Measurements from ENCODE around the gene NFKB1.

Gene NFKB1

DNA sequence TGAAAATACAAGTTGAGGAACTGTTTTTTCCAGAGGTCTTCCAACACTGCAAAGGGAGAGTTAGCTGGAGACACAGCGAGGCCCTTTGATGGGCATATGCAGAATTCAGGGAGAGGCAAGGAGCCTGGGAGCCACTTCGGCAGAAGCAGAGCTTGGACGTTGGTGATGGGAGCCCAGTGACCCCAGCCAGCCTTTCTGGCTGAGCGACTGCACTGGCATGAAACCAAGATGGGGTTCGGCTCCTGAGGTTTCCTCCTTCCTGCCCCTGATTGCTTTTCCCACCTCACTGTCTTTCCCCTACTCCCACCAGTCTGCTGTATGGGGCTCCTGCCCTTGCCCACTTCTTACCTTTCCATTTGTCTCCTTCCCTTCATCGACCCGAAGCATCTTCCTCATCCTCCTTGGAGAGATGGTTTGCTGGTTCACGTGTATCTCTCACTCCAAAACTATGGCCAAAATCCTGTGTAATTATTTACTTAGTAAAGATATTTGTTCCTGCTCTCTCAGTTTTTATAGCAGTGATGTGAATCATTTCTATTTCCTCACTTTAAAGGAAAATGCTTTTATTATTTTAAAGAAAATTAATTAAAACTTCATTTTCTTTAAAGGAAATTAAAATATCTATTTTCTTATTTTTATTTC is 100.5 kb downstream of the NFKB1 start:
- Histone ChIP-seq H3K27me3 (no peaks in the 10 kb centered on the region), H3K4me1 (no peaks in the 10 kb centered on the region), H3K36me3 (peaks cover 50 to 87% (median 66%) of the 10 kb centered on the region in 3 donors), H3K27ac (no peak overlapping the region), H3K4me3 (no peak overlapping the region), H3K9me3 (no peaks in the 10 kb centered on the region)
- DNase-seq: no peak
- no peak for TF ChIP-seq CTCF (IDR thresholded peaks at IDR 0.05)
- intact Hi-C loops (cut with DNase I; ENCODE audit: low total_unique reads): no loop called here

DNA sequence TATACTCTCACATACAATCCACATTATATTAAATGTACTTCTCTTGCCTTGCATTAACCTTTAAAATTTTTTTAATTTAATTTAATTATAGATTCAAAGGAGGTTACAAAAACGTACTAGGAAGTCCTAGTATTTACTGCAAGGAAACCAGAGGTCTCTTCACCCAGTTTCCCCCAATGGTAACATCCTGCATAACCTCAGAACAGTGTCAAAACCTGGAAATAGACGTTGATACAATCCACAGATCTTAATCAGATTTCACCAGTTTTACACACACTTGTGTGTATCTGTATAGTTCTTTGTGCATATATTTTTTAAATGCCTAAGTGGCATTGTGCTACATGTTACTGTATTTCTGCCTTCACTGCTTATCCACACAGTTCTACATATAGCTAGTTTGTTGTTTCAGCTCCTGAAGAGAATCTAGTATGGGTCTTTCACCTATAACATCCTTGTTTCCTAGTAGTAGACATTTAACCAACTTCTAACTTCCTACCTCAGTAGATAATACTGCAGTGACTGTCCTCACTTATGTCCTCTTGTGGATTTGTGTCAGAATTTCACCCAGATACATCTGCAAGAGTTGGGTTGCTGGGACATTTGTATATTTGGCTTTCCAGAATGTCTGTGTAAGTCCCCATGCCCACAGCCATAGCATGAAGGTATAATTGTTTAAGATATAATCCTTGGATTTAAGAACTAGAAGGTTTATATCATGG is 103.2 kb downstream of the NFKB1 start:
- Histone ChIP-seq H3K36me3 (peaks cover 47 to 90% (median 62%) of the 10 kb centered on the region in 3 donors), H3K27ac (no peak overlapping the region), H3K9me3 (no peaks in the 10 kb centered on the region), H3K4me1 (no peaks in the 10 kb centered on the region), H3K27me3 (no peaks in the 10 kb centered on the region), H3K4me3 (no peak overlapping the region)
- no peak for DNase-seq
- no peak for TF ChIP-seq CTCF (IDR thresholded peaks at IDR 0.05)
- intact Hi-C loops (cut with DNase I; ENCODE audit: low total_unique reads): no loop called here

DNA sequence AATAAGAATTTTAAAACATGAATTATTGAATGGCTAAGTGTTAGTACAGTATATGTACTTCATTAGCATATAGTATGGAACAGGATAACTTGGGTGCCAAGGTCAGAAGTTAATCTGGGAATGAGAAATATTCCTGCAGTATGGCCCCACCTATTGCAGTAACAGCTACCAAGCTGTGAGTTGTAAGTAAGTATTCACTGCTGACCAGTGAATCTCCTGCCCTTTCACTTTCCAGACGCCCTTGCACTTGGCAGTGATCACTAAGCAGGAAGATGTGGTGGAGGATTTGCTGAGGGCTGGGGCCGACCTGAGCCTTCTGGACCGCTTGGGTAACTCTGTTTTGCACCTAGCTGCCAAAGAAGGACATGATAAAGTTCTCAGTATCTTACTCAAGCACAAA is 105.1 kb downstream of the NFKB1 start:
- TF ChIP-seq CTCF (IDR thresholded peaks at IDR 0.05): no peak
- intact Hi-C loops (cut with DNase I; ENCODE audit: low total_unique reads): no loop called here
- H3K9me3 ChIP-seq: no peaks in the 10 kb centered on the region
- no peak for DNase-seq
- no peak overlapping the region for H3K27ac ChIP-seq
- H3K4me3 ChIP-seq: no peak overlapping the region
- H3K27me3 ChIP-seq: no peaks in the 10 kb centered on the region
- peaks cover 54 to 90% (median 68%) of the 10 kb centered on the region in 3 donors for H3K36me3 ChIP-seq
- no peaks in the 10 kb centered on the region for H3K4me1 ChIP-seq

- no peaks in the 10 kb centered on the region for H3K27me3 ChIP-seq
- H3K36me3 ChIP-seq: peaks cover 54 to 90% (median 68%) of the 10 kb centered on the region in 3 donors
- no peak overlapping the region for H3K4me3 ChIP-seq
- H3K4me1 ChIP-seq: no peaks in the 10 kb centered on the region
- no peak overlapping the region for H3K27ac ChIP-seq
- intact Hi-C loops (cut with DNase I; ENCODE audit: low total_unique reads): no loop called here
- no peak for DNase-seq
- no peaks in the 10 kb centered on the region for H3K9me3 ChIP-seq
- no peak for TF ChIP-seq CTCF (IDR thresholded peaks at IDR 0.05)
Observed at GRCh38 chr4:102606846-102607450, 105.8 kb downstream of the NFKB1 start.

GRCh38 chr4:102608190-102608589 is 107.0 kb downstream of the NFKB1 start:
- no peak for DNase-seq
- no peak overlapping the region for H3K27ac ChIP-seq
- H3K27me3 ChIP-seq: no peaks in the 10 kb centered on the region
- peaks cover 60 to 90% (median 69%) of the 10 kb centered on the region in 3 donors for H3K36me3 ChIP-seq
- H3K4me1 ChIP-seq: no peaks in the 10 kb centered on the region
- no peak overlapping the region for H3K4me3 ChIP-seq
- H3K9me3 ChIP-seq: no peaks in the 10 kb centered on the region
- intact Hi-C loops (cut with DNase I; ENCODE audit: low total_unique reads): no loop called here
- TF ChIP-seq CTCF (IDR thresholded peaks at IDR 0.05): no peak

Data from tibial artery (tissue), 4 donors.